Measurements from ENCODE around the gene NANS. TPM values are rescaled to one million over a fixed set of nuclear protein-coding genes. Genes with fewer than 3 reads are reported as not detected.

Gene NANS
- total and polyA plus RNA-seq, 2 of the 8 experiments (the other 6 are each of a cell fraction or from before 2014, with no cell fraction given) = 56.5 to 67.3 TPM

DNA sequence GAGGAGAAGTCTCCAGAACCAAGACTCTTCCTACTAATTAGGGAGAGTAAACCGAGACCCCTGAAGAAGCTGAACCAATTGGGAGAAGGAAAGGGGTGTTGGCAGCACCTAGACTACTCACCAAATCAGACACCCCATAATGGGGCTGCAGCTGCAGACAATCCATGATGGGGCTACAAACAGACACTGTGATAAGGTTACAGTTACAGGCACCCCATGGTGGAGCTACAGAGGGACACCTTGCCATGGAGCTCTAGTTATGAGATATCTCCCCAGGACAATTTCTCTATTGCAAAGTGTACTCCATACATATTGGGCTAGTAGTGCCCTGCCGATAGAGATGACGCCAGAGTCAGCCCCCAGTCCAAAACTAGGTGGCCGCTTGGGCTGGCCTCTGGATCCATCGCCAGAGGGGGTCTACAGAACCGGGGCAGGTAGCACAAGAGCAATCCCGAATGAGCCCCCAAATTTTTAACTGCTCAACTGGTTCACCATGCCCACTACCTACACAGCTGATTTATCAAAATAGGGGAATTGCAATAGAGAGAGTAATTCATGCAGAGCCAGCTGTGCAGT, 2.1 kb upstream of the NANS start (continued):
- TF ChIP-seq CHD1 (IDR thresholded peaks at IDR 0.05; ENCODE audit: low read depth, low read length) (no peak), GTF2F1 (IDR thresholded peaks at IDR 0.05; ENCODE audit: borderline replicate concordance, low read depth, low read length) (no peak), SP1 (IDR thresholded peaks at IDR 0.05; ENCODE audit: low read depth, low read length) (no peak), KDM5A (IDR thresholded peaks at IDR 0.05; ENCODE audit: low read length) (no peak), EZH2 (IDR thresholded peaks at IDR 0.05; ENCODE audit: low read depth, low read length, severe bottlenecking) (no peak), GABPA (IDR thresholded peaks at IDR 0.05; ENCODE audit: borderline replicate concordance, insufficient read depth, low read length) (no peak), POLR2A (IDR thresholded peaks at IDR 0.05; ENCODE audit: control extremely low read depth in 1 of 2, low read depth in 2 of 2, low read length in 2 of 2) (no peak), RAD21 (IDR thresholded peaks at IDR 0.05 in 1 of 2, conservative IDR thresholded peaks at IDR 0.05 in 1 of 2; ENCODE audit: low read depth in 2 of 2, low read length in 2 of 2) (no peak)
